GM12878 (cell line): ENCODE data around the gene CTNNB1. TPM values are rescaled to one million over a fixed set of nuclear protein-coding genes. Genes with fewer than 3 reads are reported as not detected.

Experiments
- CHD1 ChIP-seq: IDR thresholded peaks from 2 replicates; pipeline ENCODE4 v1.6.1; 2012; ENCODE audit warnings: low read depth, low read length, improper control_type of control experiment
- E2F4 ChIP-seq: IDR thresholded peaks from 2 replicates; pipeline ENCODE4 v1.6.1; 2012; ENCODE audit warnings: low read depth, low read length, improper control_type of control experiment
- GATAD2B ChIP-seq: fragments of 450-650 bp; conservative IDR thresholded peaks from 2 replicates; pipeline ENCODE4 v1.6.1; 2017; ENCODE audit warnings: low read depth, mild to moderate bottlenecking, moderate library complexity
- HCFC1 ChIP-seq: fragments of 150-350 bp; IDR thresholded peaks from 2 replicates; pipeline ENCODE4 v1.6.1; 2014; ENCODE audit warnings: low read length
- IKZF2 ChIP-seq, 2 experiments: fragments of 450-650 bp; IDR thresholded peaks; 2 replicates each; pipeline ENCODE4 v1.6.1; 2017; ENCODE audit warnings: mild to moderate bottlenecking in 2 of 2, moderate library complexity in 2 of 2
- MXI1 ChIP-seq: fragments of 150-350 bp; IDR thresholded peaks from 2 replicates; pipeline ENCODE4 v1.6.1; 2011; ENCODE audit warnings: low read depth, mild to moderate bottlenecking, inconsistent platforms, low read length, improper control_type of control experiment
- POLR2AphosphoS5 ChIP-seq: IDR thresholded peaks from 2 replicates; pipeline ENCODE4 v1.6.1; 2011; ENCODE audit warnings: mild to moderate bottlenecking, low read length, inconsistent platforms
- RFX5 ChIP-seq: IDR thresholded peaks from 2 replicates; pipeline ENCODE4 v1.6.1; 2011; ENCODE audit warnings: low read depth, low read length, improper control_type of control experiment
- SMARCA5 ChIP-seq: fragments of 450-650 bp; IDR thresholded peaks from 2 replicates; pipeline ENCODE4 v1.6.1; 2017; ENCODE audit warnings: mild to moderate bottlenecking
- ZSCAN29 ChIP-seq: fragments of 450-650 bp; IDR thresholded peaks from 2 replicates; pipeline ENCODE4 v1.6.1; 2017; ENCODE audit warnings: mild to moderate bottlenecking, moderate library complexity
- polyA plus RNA-seq, 11 experiments: library from polyadenylated mRNA; depleted of rRNA in 4 of 11; unstranded in 6 of 11; stranded (reverse) in 5 of 11; fragments of >200 nt; fragmentation: Nextera tagmentation in 4 of 11; fragmentation: Illumina TruSeq in 1 of 11; extraction: Ambion mirVana in 4 of 11; extraction: Trizol in 1 of 11; gene quantifications; 1 replicate in 1 of 11; 2 replicates in 10 of 11; pipeline versions ENCODE4 v1.2.1 to v1.2.3, GENCODE V29; 2011 to 2016; ENCODE audit warnings: inconsistent platforms in 2 of 11, missing spikeins in 2 of 11, low read depth in 1 of 11
- total RNA-seq, 4 experiments: library from RNA; depleted of rRNA in 3 of 4; stranded (reverse); fragments of >200 nt in 3 of 4; fragmentation: Illumina TruSeq in 1 of 4; extraction: Trizol in 1 of 4; gene quantifications; 2 replicates each; pipeline versions ENCODE4 v1.2.1 to v1.2.3, GENCODE V29; 2013 to 2021
- TF ChIP-seq, protein P1 (sequence below): IDR thresholded peaks from 2 replicates; pipeline ENCODE4 v1.6.1; 2012; ENCODE audit warnings: mild to moderate bottlenecking, low read depth, low read length
- TF ChIP-seq, protein P2 (sequence below), 3 experiments: IDR thresholded peaks in 2 of 3; conservative IDR thresholded peaks in 1 of 3; 2 replicates each; pipeline ENCODE4 v1.5.1; 2011; ENCODE audit warnings: low read depth in 3 of 3, low read length in 3 of 3, mild to moderate bottlenecking in 3 of 3, control low read depth in 2 of 3, moderate library complexity in 2 of 3, inconsistent platforms in 1 of 3, mixed read lengths in 1 of 3; ENCODE audit not compliant: control insufficient read depth in 2 of 3, insufficient read depth in 1 of 3; ENCODE audit errors: extremely low read depth in 1 of 3

The CTNNB1 gene
- total and polyA plus RNA-seq, 10 of the 15 experiments (the other 5 are each of a cell fraction or from before 2014, with no cell fraction given) = 30.4 to 217 (median 138) TPM

- TF ChIP-seq CHD1 (no peak), POLR2AphosphoS5 (no peak), SMARCA5 (no peak), MXI1 (no peak), E2F4 (no peak), RFX5 (no peak), GATAD2B (no peak), ZSCAN29 (no peak), IKZF2 (IDR thresholded peaks at IDR 0.05) (no peak), HCFC1 (no peak)
- TF ChIP-seq, protein P1, sequence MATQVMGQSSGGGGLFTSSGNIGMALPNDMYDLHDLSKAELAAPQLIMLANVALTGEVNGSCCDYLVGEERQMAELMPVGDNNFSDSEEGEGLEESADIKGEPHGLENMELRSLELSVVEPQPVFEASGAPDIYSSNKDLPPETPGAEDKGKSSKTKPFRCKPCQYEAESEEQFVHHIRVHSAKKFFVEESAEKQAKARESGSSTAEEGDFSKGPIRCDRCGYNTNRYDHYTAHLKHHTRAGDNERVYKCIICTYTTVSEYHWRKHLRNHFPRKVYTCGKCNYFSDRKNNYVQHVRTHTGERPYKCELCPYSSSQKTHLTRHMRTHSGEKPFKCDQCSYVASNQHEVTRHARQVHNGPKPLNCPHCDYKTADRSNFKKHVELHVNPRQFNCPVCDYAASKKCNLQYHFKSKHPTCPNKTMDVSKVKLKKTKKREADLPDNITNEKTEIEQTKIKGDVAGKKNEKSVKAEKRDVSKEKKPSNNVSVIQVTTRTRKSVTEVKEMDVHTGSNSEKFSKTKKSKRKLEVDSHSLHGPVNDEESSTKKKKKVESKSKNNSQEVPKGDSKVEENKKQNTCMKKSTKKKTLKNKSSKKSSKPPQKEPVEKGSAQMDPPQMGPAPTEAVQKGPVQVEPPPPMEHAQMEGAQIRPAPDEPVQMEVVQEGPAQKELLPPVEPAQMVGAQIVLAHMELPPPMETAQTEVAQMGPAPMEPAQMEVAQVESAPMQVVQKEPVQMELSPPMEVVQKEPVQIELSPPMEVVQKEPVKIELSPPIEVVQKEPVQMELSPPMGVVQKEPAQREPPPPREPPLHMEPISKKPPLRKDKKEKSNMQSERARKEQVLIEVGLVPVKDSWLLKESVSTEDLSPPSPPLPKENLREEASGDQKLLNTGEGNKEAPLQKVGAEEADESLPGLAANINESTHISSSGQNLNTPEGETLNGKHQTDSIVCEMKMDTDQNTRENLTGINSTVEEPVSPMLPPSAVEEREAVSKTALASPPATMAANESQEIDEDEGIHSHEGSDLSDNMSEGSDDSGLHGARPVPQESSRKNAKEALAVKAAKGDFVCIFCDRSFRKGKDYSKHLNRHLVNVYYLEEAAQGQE = no peak
- TF ChIP-seq, protein P2, sequence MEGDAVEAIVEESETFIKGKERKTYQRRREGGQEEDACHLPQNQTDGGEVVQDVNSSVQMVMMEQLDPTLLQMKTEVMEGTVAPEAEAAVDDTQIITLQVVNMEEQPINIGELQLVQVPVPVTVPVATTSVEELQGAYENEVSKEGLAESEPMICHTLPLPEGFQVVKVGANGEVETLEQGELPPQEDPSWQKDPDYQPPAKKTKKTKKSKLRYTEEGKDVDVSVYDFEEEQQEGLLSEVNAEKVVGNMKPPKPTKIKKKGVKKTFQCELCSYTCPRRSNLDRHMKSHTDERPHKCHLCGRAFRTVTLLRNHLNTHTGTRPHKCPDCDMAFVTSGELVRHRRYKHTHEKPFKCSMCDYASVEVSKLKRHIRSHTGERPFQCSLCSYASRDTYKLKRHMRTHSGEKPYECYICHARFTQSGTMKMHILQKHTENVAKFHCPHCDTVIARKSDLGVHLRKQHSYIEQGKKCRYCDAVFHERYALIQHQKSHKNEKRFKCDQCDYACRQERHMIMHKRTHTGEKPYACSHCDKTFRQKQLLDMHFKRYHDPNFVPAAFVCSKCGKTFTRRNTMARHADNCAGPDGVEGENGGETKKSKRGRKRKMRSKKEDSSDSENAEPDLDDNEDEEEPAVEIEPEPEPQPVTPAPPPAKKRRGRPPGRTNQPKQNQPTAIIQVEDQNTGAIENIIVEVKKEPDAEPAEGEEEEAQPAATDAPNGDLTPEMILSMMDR (IDR thresholded peaks at IDR 0.05 in 2 of 3, conservative IDR thresholded peaks at IDR 0.05 in 1 of 3; ENCODE audit: control insufficient read depth in 2 of 3, extremely low read depth in 1 of 3, insufficient read depth in 1 of 3, low read depth in 3 of 3, low read length in 3 of 3) = no peak
Observed at GRCh38 chr3:41265823-41266273, 66.5 kb downstream of the CTNNB1 start (continued).
